ENCODE data around the gene ZKSCAN2.

DNA sequence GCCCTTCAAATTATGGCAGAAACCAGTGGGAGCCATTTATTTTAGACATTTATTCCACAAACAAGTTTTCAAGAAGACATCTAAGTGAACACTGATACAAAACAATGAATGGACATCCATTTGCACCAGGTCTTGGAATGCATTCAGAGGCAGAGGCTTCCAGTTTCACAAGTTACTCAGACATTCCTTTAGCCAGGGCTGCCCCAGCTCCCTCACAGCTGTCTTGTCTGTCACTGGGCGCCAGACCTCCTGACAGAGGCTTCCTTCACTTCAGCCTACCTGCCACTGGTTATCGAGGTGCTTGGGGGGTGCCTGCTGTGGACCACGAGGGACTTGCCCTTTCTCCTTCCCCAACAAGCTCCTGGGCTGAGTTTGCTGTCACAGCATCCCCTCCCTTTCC, 21.7 kb downstream of the ZKSCAN2 start:
- no peak for TF ChIP-seq CTCF (conservative IDR thresholded peaks at IDR 0.05 in 1 of 2, IDR thresholded peaks at IDR 0.05 in 1 of 2; ENCODE audit: low read depth in 1 of 2, low read length in 2 of 2)
- no peak for TF ChIP-seq EZH2 (IDR thresholded peaks at IDR 0.05; ENCODE audit: low read length, missing control alignments)

Measured in fibroblast of lung (primary cell).